Measurements from ENCODE around the gene PREX1.

PREX1 gene

DNA sequence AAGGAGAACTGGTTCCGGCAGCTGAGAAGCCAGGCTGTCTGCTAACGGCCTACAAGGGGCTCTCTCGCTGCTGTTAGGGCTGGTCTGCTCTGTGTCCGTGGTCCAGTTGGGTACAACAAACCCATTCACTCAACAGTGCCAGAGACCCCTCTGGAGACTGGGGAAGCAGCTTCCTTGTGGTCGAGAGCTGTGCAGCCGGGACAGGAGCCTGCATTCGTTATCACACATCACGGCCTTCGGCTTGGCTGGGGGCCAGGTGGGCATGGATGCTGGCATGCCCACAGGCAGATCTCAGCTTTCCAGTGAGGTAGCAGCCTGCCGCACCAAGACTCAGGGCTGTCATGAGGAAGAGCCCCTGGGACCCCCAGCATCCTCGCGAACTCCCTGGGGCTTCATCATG lies 124.7 kb downstream of the PREX1 start:
- H3K36me3 Mint-ChIP-seq (ENCODE audit: low read depth) = peaks cover 83% of the 10 kb centered on the region
- DNase-seq = no peak
- no peaks in the 10 kb centered on the region for H3K9me3 Mint-ChIP-seq
- H3K4me1 Mint-ChIP-seq (ENCODE audit: low read depth) = peaks cover 31% of the 10 kb centered on the region
- no peak overlapping the region for H3K4me3 Mint-ChIP-seq
- no peak overlapping the region for H3K27ac Mint-ChIP-seq
- H3K27me3 Mint-ChIP-seq = no peaks in the 10 kb centered on the region

DNA sequence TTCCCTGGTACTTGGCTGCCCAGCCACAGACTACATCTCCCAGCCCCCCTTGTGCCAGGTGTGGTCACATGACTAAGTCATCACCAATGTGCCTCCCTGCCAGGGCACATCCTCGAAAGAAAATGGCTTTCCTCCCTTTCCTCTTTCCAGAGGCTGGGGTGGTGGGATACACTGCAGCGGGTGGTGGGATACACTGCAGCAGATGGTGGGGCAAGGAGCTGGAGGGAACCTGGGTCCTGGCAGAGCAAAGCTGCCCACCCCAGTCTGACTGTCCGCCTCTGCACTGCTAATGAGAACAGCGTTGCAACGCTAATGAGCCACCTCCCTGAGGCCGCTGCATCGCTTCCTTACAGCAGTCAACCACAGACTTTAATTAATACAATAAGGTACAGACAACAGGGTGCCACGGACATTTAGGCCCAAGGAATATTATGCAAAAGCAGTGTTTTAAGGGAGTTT lies 125.3 kb downstream of the PREX1 start:
- no peaks in the 10 kb centered on the region for H3K9me3 Mint-ChIP-seq
- no peak for DNase-seq
- no peaks in the 10 kb centered on the region for H3K27me3 Mint-ChIP-seq
- peaks cover 28% of the 10 kb centered on the region for H3K4me1 Mint-ChIP-seq (ENCODE audit: low read depth)
- H3K27ac Mint-ChIP-seq = no peak overlapping the region
- H3K36me3 Mint-ChIP-seq (ENCODE audit: low read depth) = peaks cover 84% of the 10 kb centered on the region
- no peak overlapping the region for H3K4me3 Mint-ChIP-seq

DNA sequence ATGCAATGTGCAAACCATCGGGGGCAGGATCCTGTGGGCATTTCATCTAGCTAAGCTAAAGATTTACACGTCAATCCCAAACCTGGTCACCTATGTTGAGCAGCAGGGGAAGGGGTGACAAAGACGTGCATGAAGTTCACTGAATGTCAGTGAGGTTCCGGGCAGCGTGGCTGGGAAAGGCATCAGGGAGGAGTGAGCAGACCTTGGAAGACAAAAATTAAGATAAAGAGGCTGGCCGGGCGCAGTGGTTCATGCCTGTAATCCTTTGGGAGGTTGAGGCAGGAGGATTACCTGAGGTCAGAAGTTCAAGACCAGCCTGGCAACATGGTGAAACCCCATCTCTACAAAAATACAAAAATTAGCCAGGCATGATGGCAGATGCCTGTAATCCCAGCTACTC lies 126.1 kb downstream of the PREX1 start:
- peaks cover 21% of the 10 kb centered on the region for H3K4me1 Mint-ChIP-seq (ENCODE audit: low read depth)
- no peak overlapping the region for H3K27ac Mint-ChIP-seq
- no peak overlapping the region for H3K4me3 Mint-ChIP-seq
- H3K27me3 Mint-ChIP-seq = no peaks in the 10 kb centered on the region
- no peaks in the 10 kb centered on the region for H3K9me3 Mint-ChIP-seq
- peaks cover 81% of the 10 kb centered on the region for H3K36me3 Mint-ChIP-seq (ENCODE audit: low read depth)
- no peak for DNase-seq

DNA sequence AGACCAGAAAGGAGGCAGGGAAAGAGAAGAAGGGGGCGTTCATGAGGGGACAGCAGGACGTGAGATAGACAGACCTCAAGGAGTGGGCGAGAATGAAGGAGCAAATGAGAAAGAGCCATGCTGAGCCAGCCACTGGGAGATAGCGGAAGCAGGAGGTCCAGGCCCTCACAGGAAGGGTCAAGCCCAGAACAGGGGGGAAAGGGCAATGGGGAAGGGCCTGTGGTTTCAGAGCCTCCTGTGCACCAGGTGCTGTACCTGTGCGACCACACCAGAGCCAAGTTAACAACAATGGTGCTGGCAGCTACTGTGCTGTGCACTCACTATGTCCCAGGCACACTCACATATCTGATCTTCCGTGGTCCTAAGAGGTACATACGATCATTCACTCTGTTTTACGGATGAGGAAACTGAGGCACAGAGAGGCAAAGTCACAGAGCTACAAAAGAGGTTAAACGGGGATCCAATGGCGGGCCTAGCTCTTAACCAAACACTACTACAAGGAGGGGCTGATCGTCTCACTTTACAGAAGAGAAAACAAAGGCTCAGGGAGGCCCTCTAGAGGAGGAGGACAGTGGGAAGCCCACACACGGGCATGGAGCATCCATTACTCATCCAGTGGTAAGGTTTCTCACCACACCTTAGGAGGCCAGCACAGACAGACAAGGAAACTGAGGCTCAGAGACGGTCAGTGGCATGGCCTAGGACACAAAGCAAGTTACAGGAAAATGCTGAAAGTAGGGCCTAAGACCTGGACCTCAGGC lies 129.1 kb downstream of the PREX1 start:
- H3K4me1 Mint-ChIP-seq (ENCODE audit: low read depth) = peaks cover 10% of the 10 kb centered on the region
- H3K27me3 Mint-ChIP-seq = no peaks in the 10 kb centered on the region
- H3K4me3 Mint-ChIP-seq = no peak overlapping the region
- H3K36me3 Mint-ChIP-seq (ENCODE audit: low read depth) = peaks cover 79% of the 10 kb centered on the region
- DNase-seq = no peak
- no peaks in the 10 kb centered on the region for H3K9me3 Mint-ChIP-seq
- peak overlapping the region; percentile 10 for H3K27ac Mint-ChIP-seq

DNA sequence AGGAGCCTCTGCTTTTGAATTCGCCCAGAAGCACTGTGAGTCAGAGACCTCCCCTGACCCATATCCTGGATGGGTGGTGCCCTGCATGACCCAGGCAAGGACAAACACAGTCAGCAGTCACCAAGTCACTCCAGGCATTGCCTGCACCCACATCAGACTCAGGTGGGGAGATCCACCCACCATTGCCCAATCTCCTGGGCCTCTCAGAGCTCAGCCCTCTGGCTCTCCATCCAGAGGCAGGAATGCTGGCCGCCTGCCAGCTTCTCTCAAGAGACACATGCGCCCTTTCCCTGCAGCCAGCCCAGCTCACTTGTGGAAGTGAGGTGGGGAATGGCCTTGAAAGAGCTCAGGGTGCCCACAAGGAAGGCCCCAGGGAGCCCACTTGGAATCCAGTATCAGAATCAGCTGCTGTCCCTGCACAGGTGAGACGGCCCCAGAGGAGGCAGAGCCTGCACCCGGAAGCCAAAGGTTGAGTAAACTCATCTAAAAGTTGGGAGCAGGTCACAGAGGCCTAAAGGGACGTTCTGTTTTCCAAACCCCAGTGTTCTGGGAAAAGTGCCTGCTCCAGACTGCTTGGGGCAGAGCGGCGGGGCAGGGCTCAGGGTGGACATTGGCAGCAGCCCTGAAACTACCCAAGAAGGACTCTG lies 129.8 kb downstream of the PREX1 start:
- no peak for DNase-seq
- Mint-ChIP-seq H3K27ac (no peak overlapping the region), H3K4me3 (no peak overlapping the region), H3K36me3 (ENCODE audit: low read depth) (peaks cover 74% of the 10 kb centered on the region), H3K9me3 (no peaks in the 10 kb centered on the region), H3K27me3 (no peaks in the 10 kb centered on the region), H3K4me1 (ENCODE audit: low read depth) (peaks cover 10% of the 10 kb centered on the region)

DNA sequence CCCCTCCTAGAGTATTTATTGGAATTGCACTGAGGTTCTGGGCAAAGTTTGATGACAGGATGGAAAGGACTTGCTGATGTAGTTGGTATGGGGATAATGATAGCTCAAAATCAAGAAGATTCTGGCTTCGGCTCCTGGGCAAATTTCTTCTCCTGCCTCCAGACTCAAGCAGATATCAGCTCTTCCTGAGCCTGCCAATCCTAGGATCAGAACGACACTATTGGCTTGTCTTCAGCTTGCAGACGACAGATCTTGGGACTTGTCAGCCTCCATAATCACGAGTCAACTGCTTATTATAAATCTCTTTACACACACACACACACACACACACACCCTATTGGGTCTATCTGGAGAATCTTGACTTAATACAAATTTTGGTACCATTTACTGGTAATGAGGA lies 131.1 kb downstream of the PREX1 start:
- Mint-ChIP-seq H3K36me3 (ENCODE audit: low read depth) (peaks cover 70% of the 10 kb centered on the region), H3K4me1 (ENCODE audit: low read depth) (peaks cover 10% of the 10 kb centered on the region), H3K27ac (peak overlapping the region; percentile 28), H3K4me3 (no peak overlapping the region), H3K27me3 (no peaks in the 10 kb centered on the region), H3K9me3 (no peaks in the 10 kb centered on the region)
- no peak for DNase-seq

DNA sequence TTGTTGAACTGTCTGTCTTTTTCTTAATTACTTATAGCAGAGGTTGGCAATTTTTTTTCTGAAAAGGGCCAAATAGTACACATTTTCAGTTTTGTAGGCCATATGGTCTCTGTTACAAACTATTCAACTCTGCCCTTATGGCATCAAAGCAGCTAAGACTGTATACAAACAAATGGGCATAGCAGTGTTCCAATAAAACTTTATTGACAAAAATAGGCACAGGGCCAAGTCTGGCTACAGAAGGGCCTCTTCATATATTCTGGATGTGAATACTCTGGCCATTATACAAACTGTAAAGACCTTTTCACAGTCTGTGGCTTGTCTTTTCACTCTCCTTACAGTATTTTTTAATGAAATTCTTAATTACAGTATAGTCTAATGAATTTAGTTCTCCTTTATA lies 132.1 kb downstream of the PREX1 start:
- H3K36me3 Mint-ChIP-seq (ENCODE audit: low read depth) = peaks cover 72% of the 10 kb centered on the region
- H3K4me3 Mint-ChIP-seq = no peak overlapping the region
- no peaks in the 10 kb centered on the region for H3K9me3 Mint-ChIP-seq
- no peak for DNase-seq
- peak overlapping the region; percentile 2 for H3K27ac Mint-ChIP-seq
- H3K4me1 Mint-ChIP-seq (ENCODE audit: low read depth) = peaks cover 10% of the 10 kb centered on the region
- no peaks in the 10 kb centered on the region for H3K27me3 Mint-ChIP-seq

DNA sequence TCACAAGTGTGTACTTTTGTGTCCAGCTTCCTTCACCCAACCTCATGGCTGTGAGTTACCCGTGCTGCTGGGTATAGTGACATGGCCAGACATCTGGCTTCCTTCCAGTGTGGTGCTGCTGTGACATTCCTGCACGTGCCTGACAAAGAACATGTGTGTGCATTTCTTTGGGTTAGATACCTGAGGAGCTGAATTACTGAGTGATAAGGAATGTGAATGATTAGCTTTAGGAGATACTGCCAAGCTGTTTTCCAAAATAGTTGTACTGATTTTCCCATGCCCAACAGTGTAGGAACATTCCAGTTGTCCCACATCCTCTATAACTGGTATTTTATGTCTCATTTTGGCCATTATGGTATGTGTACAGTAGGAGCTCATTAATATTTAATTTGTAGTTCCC lies 132.5 kb downstream of the PREX1 start:
- Mint-ChIP-seq H3K27me3 (no peaks in the 10 kb centered on the region), H3K36me3 (ENCODE audit: low read depth) (peaks cover 72% of the 10 kb centered on the region), H3K9me3 (no peaks in the 10 kb centered on the region), H3K4me3 (no peak overlapping the region), H3K4me1 (ENCODE audit: low read depth) (peaks cover 10% of the 10 kb centered on the region), H3K27ac (peak overlapping the region; percentile 32)
- DNase-seq = no peak

DNA sequence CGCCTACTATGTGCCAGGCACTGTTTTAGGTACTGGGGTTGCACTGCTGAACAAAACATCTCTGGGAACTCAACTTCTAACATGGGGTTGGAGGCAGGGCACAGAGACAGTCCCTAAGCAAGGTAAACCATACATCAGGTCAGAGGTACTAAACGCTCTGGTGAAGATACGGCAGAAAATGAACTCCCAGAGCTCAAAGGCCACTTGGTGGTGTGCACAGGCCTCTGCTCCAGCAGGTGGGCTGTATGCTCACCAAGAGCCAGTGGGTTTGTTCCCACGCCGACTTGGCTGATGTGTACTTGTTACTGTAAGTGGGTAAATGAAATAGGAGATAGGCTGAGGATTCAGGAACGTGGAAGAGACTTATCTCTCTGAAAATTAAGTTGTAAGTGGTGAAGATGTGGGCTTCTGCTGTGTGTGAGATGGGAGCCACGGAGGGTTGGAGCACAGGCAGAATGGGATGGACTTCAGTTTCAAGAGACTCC lies 133.4 kb downstream of the PREX1 start:
- Mint-ChIP-seq H3K4me3 (no peak overlapping the region), H3K27ac (peak overlapping the region; percentile 50), H3K36me3 (ENCODE audit: low read depth) (peaks cover 73% of the 10 kb centered on the region), H3K9me3 (no peaks in the 10 kb centered on the region), H3K27me3 (no peaks in the 10 kb centered on the region), H3K4me1 (ENCODE audit: low read depth) (peaks cover 5% of the 10 kb centered on the region)
- no peak for DNase-seq

DNA sequence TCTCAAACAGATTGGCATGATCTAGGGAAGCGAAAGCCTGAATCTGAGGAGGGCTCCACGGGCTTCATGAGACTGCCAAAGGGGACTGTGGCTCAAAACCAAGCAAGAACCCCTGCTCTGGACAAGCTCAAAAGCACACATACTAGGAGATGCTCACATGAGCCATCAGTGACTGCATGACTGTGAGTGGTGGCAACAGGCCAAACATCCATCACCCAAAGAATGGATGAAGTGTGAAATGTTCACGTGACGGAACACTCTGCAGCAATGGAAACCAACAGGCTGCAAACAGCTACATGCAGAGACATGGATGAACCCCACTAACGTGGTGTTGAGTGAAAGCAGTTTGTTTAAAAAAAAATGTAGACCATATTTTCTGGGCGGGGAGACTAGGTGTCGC lies 136.3 kb downstream of the PREX1 start:
- Mint-ChIP-seq H3K4me1 (ENCODE audit: low read depth) (no peaks in the 10 kb centered on the region), H3K4me3 (no peak overlapping the region), H3K36me3 (ENCODE audit: low read depth) (peaks cover 73% of the 10 kb centered on the region), H3K9me3 (no peaks in the 10 kb centered on the region), H3K27me3 (no peaks in the 10 kb centered on the region), H3K27ac (no peak overlapping the region)
- DNase-seq = no peak

DNA sequence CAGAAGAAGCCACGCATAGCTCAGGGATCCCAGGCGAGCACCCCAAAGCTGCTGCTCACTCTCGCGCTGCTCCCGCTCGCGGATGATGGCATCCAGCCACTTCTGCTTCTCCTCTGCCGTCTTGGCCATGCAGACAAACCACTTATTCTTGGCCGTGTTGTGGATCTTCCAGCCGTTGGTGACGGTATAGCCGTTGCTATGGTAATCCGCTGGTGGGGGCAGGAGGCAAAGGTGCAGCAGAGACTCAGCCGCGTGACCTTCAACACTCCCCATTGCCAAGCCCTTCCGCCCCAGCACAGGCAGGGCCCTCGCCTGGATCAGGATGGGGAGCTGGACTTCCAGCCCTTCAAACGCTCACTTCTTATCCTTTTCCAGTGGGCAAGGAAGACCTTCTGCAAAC lies 136.9 kb downstream of the PREX1 start:
- Mint-ChIP-seq H3K9me3 (no peaks in the 10 kb centered on the region), H3K36me3 (ENCODE audit: low read depth) (peaks cover 71% of the 10 kb centered on the region), H3K4me3 (no peak overlapping the region), H3K4me1 (ENCODE audit: low read depth) (no peaks in the 10 kb centered on the region), H3K27ac (no peak overlapping the region), H3K27me3 (no peaks in the 10 kb centered on the region)
- DNase-seq = no peak

DNA sequence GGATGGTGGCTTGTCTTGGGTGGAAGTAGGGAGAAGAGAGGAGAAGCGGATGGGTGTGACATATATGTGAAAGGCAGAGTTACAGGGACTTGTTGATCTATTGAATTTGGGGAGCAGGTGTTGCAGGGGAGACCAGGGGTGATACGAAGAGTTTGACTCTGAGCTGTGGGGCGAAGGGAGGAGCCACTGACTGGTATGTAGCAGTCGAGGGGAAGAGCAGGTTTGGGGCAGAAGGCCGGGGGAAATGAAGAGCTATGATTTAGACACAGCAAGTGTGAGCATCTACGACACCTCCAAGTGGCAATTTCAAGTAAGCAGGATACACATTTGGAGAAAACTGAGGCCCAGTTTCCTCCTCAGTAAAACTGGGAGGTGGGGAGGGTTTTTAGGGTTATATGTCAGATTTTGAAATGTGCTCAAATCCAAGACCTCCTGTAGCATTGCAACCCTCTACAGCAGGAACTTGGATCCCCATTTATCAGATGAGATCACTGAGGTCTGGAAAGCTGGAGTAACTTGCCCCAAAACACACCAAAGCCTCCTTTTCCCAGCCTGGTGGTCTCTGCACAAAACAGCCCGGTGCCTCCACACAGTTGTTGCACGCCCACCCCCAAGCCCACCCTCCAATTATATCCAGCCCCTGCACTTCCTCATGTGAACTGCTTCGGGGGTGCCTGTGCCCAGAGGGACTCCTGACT lies 137.8 kb downstream of the PREX1 start:
- Mint-ChIP-seq H3K27me3 (no peaks in the 10 kb centered on the region), H3K4me3 (no peak overlapping the region), H3K9me3 (no peaks in the 10 kb centered on the region), H3K4me1 (ENCODE audit: low read depth) (peaks cover 1% of the 10 kb centered on the region), H3K27ac (peak overlapping the region; percentile 16), H3K36me3 (ENCODE audit: low read depth) (peaks cover 73% of the 10 kb centered on the region)
- DNase-seq = no peak

DNA sequence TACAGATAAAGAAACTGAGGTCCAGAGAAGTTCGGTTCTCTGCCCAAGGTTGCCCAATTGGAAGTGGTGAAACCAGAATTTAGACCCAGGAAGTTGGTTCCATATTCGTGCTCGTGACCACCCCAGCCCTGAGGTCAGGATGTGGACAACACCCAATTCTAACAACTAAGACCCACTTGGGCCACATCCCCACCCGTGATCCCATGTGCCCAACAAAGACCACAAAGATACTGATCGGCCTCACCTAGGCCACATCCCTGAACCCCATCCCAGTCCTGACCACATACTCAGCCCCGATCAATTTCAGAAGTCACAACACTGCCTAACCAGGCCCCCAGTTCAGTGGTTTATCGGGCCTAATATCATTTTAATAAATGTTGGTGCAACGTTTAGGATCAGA lies 138.4 kb downstream of the PREX1 start:
- H3K9me3 Mint-ChIP-seq = no peaks in the 10 kb centered on the region
- no peak for DNase-seq
- no peak overlapping the region for H3K4me3 Mint-ChIP-seq
- peak overlapping the region; percentile 16 for H3K27ac Mint-ChIP-seq
- H3K36me3 Mint-ChIP-seq (ENCODE audit: low read depth) = peaks cover 73% of the 10 kb centered on the region
- peaks cover 3% of the 10 kb centered on the region for H3K4me1 Mint-ChIP-seq (ENCODE audit: low read depth)
- H3K27me3 Mint-ChIP-seq = no peaks in the 10 kb centered on the region

DNA sequence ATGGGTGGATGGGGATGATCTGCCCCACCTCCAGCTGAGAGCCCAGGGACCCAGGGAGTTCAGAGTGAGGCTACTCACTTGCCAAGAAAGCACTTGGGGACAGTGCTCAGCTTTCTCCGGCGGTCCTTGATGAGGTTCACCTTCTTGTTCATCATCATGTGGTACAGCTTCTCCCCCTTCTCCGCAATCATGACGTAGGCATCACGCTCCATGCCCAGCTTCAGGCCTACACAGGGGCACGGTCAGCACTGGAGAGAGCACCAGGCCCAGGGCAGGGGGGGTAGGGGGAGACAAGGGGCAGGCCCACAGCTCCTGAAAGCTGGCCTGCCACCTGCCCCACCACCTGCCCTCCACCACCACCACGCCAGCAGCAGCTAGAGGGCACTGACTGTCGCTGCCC lies 139.2 kb downstream of the PREX1 start:
- Mint-ChIP-seq H3K4me3 (no peak overlapping the region), H3K9me3 (no peaks in the 10 kb centered on the region), H3K4me1 (ENCODE audit: low read depth) (peaks cover 3% of the 10 kb centered on the region), H3K36me3 (ENCODE audit: low read depth) (peaks cover 76% of the 10 kb centered on the region), H3K27ac (peak overlapping the region; percentile 17), H3K27me3 (no peaks in the 10 kb centered on the region)
- no peak for DNase-seq
